Measurements from ENCODE around the gene SERPINA6.

- TF ChIP-seq CTCF (conservative IDR thresholded peaks at IDR 0.05) (no peak), EZH2 (IDR thresholded peaks at IDR 0.05; ENCODE audit: low read depth) (no peak)
These were observed 18.7 kb upstream of the SERPINA6 start for GRCh38 chr14:94341656-94342333.

Data from PC-9 (cell line).